B cell (primary cell): ENCODE results near the gene CC2D2B. TPM values are rescaled to one million over a fixed set of nuclear protein-coding genes. Genes with fewer than 3 reads are reported as not detected.

Experiments used
- ATAC-seq: fragments of 200-7000 bp; cut with Tn5 transposase; one replicate; pipeline ENCODE4 v1.10.0; 2021; ENCODE audit warnings: low read depth, mild to moderate bottlenecking, moderate number of reproducible peaks, moderate library complexity
- CTCF ChIA-PET: fragments of 350-600 bp; sonication (Branson Sonifier 250); formaldehyde crosslinking; loops from one replicate; lab custom pipeline; 2021; ENCODE audit warnings: antibody characterized with exemption, inconsistent platforms; lab: Charles Lee
- POLR2A ChIA-PET: fragments of 350-600 bp; sonication (Branson Sonifier 250); formaldehyde crosslinking; loops from one replicate; lab custom pipeline; 2021; ENCODE audit warnings: antibody characterized with exemption; lab: Charles Lee
- DNase-seq: peaks from one replicate; pipeline ENCODE4 v3.0.0; 2013
- H2AFZ ChIP-seq: 2 replicates; pipeline ENCODE4 v1.6.1; 2012; ENCODE audit warnings: mild to moderate bottlenecking, low read depth, low read length; ENCODE audit not compliant: insufficient read depth, poor library complexity, severe bottlenecking
- H3K27ac ChIP-seq, 2 donors: 1 replicate in 1 of 2; 2 replicates in 1 of 2; pipeline ENCODE4 v1.5.1; 2012 to 2013; ENCODE audit warnings: low read length in 2 of 2, mild to moderate bottlenecking in 2 of 2, moderate library complexity in 1 of 2
- H3K27me3 ChIP-seq, 4 experiments: fragments of 200-600 bp in 1 of 4; sonication (generic) in 1 of 4; replicated peaks in 1 of 4; 1 replicate in 2 of 4; 2 replicates in 2 of 4; pipeline versions ENCODE4 v1.6.1 to v1.7.0; 2013 to 2016; ENCODE audit warnings: low read length in 3 of 4, mild to moderate bottlenecking in 2 of 4, mixed read lengths in 1 of 4, moderate library complexity in 1 of 4; ENCODE audit not compliant: insufficient read depth in 4 of 4, control insufficient read depth in 3 of 4; ENCODE audit errors: control extremely low read depth in 1 of 4
- H3K36me3 ChIP-seq, 2 experiments: replicated peaks in 1 of 2; 1 replicate in 1 of 2; 2 replicates in 1 of 2; pipeline versions ENCODE4 v1.6.1 to v1.7.1; 2013; ENCODE audit warnings: low read length in 1 of 2; ENCODE audit not compliant: insufficient read depth in 2 of 2, control insufficient read depth in 1 of 2; ENCODE audit errors: control extremely low read depth in 1 of 2, extremely low read depth in 1 of 2
- H3K4me1 ChIP-seq, 2 donors: fragments of 200-600 bp in 1 of 2; sonication (generic) in 1 of 2; 1 replicate in 1 of 2; 2 replicates in 1 of 2; pipeline versions ENCODE4 v1.5.1 to v1.6.1; 2013 to 2017; ENCODE audit warnings: low read length in 2 of 2; ENCODE audit not compliant: control insufficient read depth in 2 of 2, insufficient read depth in 2 of 2
- H3K4me2 ChIP-seq: replicated peaks from 2 replicates; pipeline ENCODE3; 2012; ENCODE audit warnings: mild to moderate bottlenecking, low read depth, low read length; ENCODE audit not compliant: poor library complexity, severe bottlenecking
- H3K4me3 ChIP-seq, 5 experiments: fragments of 200-600 bp in 1 of 5; sonication (generic) in 1 of 5; 1 replicate in 3 of 5; 2 replicates in 2 of 5; pipeline versions ENCODE4 v1.5.1 to v1.7.0; 2011 to 2016; ENCODE audit warnings: low read length in 4 of 5, mild to moderate bottlenecking in 4 of 5, low read depth in 2 of 5, control low read depth in 1 of 5, moderate library complexity in 1 of 5; ENCODE audit not compliant: insufficient read depth in 1 of 5; ENCODE audit errors: control extremely low read depth in 1 of 5, extremely low read depth in 1 of 5
- H3K79me2 ChIP-seq: fragments of 200-600 bp; sonication (generic); one replicate; pipeline ENCODE4 v1.6.0; 2016; ENCODE audit warnings: low read length; ENCODE audit not compliant: control insufficient read depth, insufficient read depth
- H3K9ac ChIP-seq: fragments of 200-600 bp; sonication (generic); 2 replicates; pipeline ENCODE4 v1.6.1; 2017; ENCODE audit warnings: mild to moderate bottlenecking, low read length, moderate library complexity
- H3K9me3 ChIP-seq, 3 donors: one replicate each; pipeline versions ENCODE4 v1.6.1 to v1.7.1; 2013; ENCODE audit warnings: low read length in 2 of 3; ENCODE audit not compliant: control insufficient read depth in 2 of 3, insufficient read depth in 1 of 3; ENCODE audit errors: control extremely low read depth in 1 of 3
- H4K20me1 ChIP-seq: 2 replicates; pipeline ENCODE4 v1.6.0; 2012; ENCODE audit warnings: mild to moderate bottlenecking, low read length; ENCODE audit not compliant: insufficient read depth, control insufficient read depth, poor library complexity, severe bottlenecking
- H3K27ac Mint-ChIP-seq: one replicate; pipeline ENCODE4 v1.8.0; 2021; ENCODE audit warnings: mixed read lengths
- H3K27me3 Mint-ChIP-seq: one replicate; pipeline ENCODE4 v1.8.0; 2021; ENCODE audit warnings: mixed read lengths
- H3K4me1 Mint-ChIP-seq: one replicate; pipeline ENCODE4 v1.8.0; 2021; ENCODE audit warnings: mixed read lengths
- H3K4me3 Mint-ChIP-seq: one replicate; pipeline ENCODE4 v1.8.0; 2021; ENCODE audit warnings: mixed read lengths
- H3K9me3 Mint-ChIP-seq: one replicate; pipeline ENCODE4 v1.8.0; 2022; ENCODE audit warnings: mixed read lengths; ENCODE audit not compliant: insufficient read depth
- CTCF ChIP-seq: fragments of 200-600 bp; IDR thresholded peaks from one replicate; pipeline ENCODE4 v1.8.0; 2022; ENCODE audit warnings: antibody characterized with exemption, mild to moderate bottlenecking
- EZH2 ChIP-seq: IDR thresholded peaks from 2 replicates; pipeline ENCODE4 v1.6.1; 2012; ENCODE audit warnings: borderline replicate concordance, low read depth, mild to moderate bottlenecking, moderate library complexity, low read length; ENCODE audit not compliant: insufficient read depth, poor library complexity, severe bottlenecking
- WGBS: methylation state at CpG from one replicate; pipeline ENCODE4 v1.1.5; 2013; ENCODE audit warnings: missing lambda C conversion rate; ENCODE audit not compliant: insufficient coverage; 5-methylcytosine and 5-hydroxymethylcytosine counted together
- intact Hi-C: fragments of 100-400 bp; cut with micrococcal nuclease; formaldehyde crosslinking; loops from one replicate; pipeline ENCODE4 v1.10.0; 2022
- polyA plus RNA-seq: library from polyadenylated mRNA; depleted of rRNA; stranded (reverse); fragments of >200 nt; gene quantifications from 2 replicates; pipeline ENCODE4 v1.2.3, GENCODE V29; 2012
- total RNA-seq, 2 donors: library from RNA; stranded (reverse); fragments of 120-200 nt in 1 of 2; gene quantifications; 1 replicate in 1 of 2; 2 replicates in 1 of 2; pipeline versions ENCODE4 v1.2.3 to v1.2.4, GENCODE V29; 2013 to 2022

CC2D2B gene
- total and polyA plus RNA-seq, 2 donors (not counting 1 experiment from before 2014, with no cell fraction given) = 0.70 to 2.1 TPM

- TF ChIP-seq CTCF (no peak), EZH2 (no peak)
- H3K9ac ChIP-seq = no peak overlapping the region
- H3K4me1 ChIP-seq = peaks cover 11 to 13% of the 10 kb centered on the region in 2 donors
- no CpG with 5 or more reads among the region's 4 CpGs for WGBS
- peaks cover 23% of the 10 kb centered on the region for H3K4me1 Mint-ChIP-seq
- intact Hi-C loops = no loop called here
- no peak overlapping the region for H3K27ac ChIP-seq
- DNase-seq (no peak), ATAC-seq (no peak)
- H2AFZ ChIP-seq = no peak overlapping the region
- no peak overlapping the region for H3K4me2 ChIP-seq
- H3K27me3 ChIP-seq = no peaks in the 10 kb centered on the region
- no peak overlapping the region for H3K4me3 Mint-ChIP-seq
- H3K9me3 Mint-ChIP-seq = no peaks in the 10 kb centered on the region
- peaks cover 7 to 54% of the 10 kb centered on the region in 2 experiments for H3K36me3 ChIP-seq
- no peaks in the 10 kb centered on the region for H3K9me3 ChIP-seq
- H3K27me3 Mint-ChIP-seq = no peaks in the 10 kb centered on the region
- H3K79me2 ChIP-seq = no peaks in the 10 kb centered on the region
- POLR2A ChIA-PET = no interaction called here
- H4K20me1 ChIP-seq = no peaks in the 10 kb centered on the region
- H3K27ac Mint-ChIP-seq = no peak overlapping the region
- CTCF ChIA-PET = interaction anchor here (1.0 to 8.2 kb wide), 2 partner anchors 27 to 174 kb away, joined by 4 to 221 read pairs; partner anchors contain the start of gene TCTN3
- H3K4me3 ChIP-seq = no peak overlapping the region
Observed at GRCh38 chr10:95867866-95868265, 39.9 kb upstream of the CC2D2B start.

- TF ChIP-seq EZH2 (no peak), CTCF (no peak)
- H3K27ac ChIP-seq = no peak overlapping the region
Observed at GRCh38 chr10:95872158-95872711, 35.5 kb upstream of the CC2D2B start.

More at GRCh38 chr10:95872158-95872711, 35.5 kb upstream of the CC2D2B start:
- no peak overlapping the region for H3K9ac ChIP-seq
- Mint-ChIP-seq H3K9me3 (peaks cover 2% of the 10 kb centered on the region), H3K4me3 (no peak overlapping the region), H3K27ac (no peak overlapping the region), H3K27me3 (no peaks in the 10 kb centered on the region), H3K4me1 (peaks cover 10% of the 10 kb centered on the region)
- no peaks in the 10 kb centered on the region for H3K27me3 ChIP-seq
- no peak overlapping the region for H3K4me3 ChIP-seq
- CTCF ChIA-PET = interaction anchor here (1.2 to 1.9 kb wide), 3 partner anchors 32 to 178 kb away, joined by 3 to 11 read pairs (median 4); partner anchors contain the start of gene TCTN3
- H3K79me2 ChIP-seq = no peaks in the 10 kb centered on the region
- H2AFZ ChIP-seq = no peak overlapping the region
- POLR2A ChIA-PET = no interaction called here
- H3K4me2 ChIP-seq = no peak overlapping the region
- peaks cover 11 to 33% of the 10 kb centered on the region in 2 experiments for H3K36me3 ChIP-seq
- ATAC-seq (no peak), DNase-seq (no peak)
- peaks cover 0 to 7% (median 0%) of the 10 kb centered on the region in 3 donors for H3K9me3 ChIP-seq
- 97% methylated on average over 2 of the region's 2 CpGs for WGBS
- no peaks in the 10 kb centered on the region for H4K20me1 ChIP-seq
- intact Hi-C loops = no loop called here
- H3K4me1 ChIP-seq = peaks cover 3 to 8% of the 10 kb centered on the region in 2 donors
